ENCODE measurements around the gene TLR1. TPM values are rescaled to one million over a fixed set of nuclear protein-coding genes. Genes with fewer than 3 reads are reported as not detected.

TLR1 gene
- total and polyA plus RNA-seq, 2 donors from 2014 or later, result 1.8 to 18.0 TPM

DNA sequence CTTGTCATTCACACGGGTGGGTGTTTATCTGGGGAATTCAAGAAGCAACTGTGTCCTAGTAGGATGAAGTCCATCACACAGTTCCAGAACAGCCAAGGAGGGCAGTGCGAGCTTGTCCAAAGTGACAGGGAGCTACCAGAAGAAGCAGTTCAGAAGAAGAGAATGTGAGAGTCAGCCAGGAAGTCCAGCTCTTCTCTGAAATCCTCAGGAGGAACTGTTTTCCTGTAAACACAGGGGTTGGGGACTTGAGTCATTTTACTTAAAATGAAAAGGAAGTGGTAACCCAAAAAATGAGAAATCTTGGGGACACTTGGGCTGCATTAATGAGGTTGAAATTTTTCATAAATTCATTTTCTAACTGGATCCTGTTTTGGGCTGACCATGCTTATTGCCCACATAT is 13.6 kb downstream of the TLR1 start:
- DNase-seq, result no peak
- Histone ChIP-seq H3K9me3 (ENCODE audit: control insufficient read depth in 2 of 3, insufficient read depth in 1 of 3, low read length in 3 of 3) (no peaks in the 10 kb centered on the region), H3K4me3 (ENCODE audit: low read length in 3 of 3) (no peak overlapping the region), H3K9ac (ENCODE audit: low read length in 3 of 3) (no peak overlapping the region), H3K27ac (ENCODE audit: low read depth in 2 of 2, low read length in 2 of 2) (no peak overlapping the region), H3K36me3 (ENCODE audit: control insufficient read depth in 2 of 3, insufficient read depth in 3 of 3, low read length in 3 of 3) (no peaks in the 10 kb centered on the region), H3K4me1 (ENCODE audit: control insufficient read depth in 2 of 3, insufficient read depth in 2 of 3, low read depth in 1 of 3, low read length in 3 of 3) (no peaks in the 10 kb centered on the region), H3K27me3 (ENCODE audit: control insufficient read depth, insufficient read depth, low read length) (no peaks in the 10 kb centered on the region)
- FAIRE-seq, result no peak
- intact Hi-C loops (cut with DNase I), result no loop called here
- TF ChIP-seq, protein P1, sequence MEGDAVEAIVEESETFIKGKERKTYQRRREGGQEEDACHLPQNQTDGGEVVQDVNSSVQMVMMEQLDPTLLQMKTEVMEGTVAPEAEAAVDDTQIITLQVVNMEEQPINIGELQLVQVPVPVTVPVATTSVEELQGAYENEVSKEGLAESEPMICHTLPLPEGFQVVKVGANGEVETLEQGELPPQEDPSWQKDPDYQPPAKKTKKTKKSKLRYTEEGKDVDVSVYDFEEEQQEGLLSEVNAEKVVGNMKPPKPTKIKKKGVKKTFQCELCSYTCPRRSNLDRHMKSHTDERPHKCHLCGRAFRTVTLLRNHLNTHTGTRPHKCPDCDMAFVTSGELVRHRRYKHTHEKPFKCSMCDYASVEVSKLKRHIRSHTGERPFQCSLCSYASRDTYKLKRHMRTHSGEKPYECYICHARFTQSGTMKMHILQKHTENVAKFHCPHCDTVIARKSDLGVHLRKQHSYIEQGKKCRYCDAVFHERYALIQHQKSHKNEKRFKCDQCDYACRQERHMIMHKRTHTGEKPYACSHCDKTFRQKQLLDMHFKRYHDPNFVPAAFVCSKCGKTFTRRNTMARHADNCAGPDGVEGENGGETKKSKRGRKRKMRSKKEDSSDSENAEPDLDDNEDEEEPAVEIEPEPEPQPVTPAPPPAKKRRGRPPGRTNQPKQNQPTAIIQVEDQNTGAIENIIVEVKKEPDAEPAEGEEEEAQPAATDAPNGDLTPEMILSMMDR (IDR thresholded peaks at IDR 0.05; ENCODE audit: borderline replicate concordance, extremely low read depth, insufficient read depth), result no peak

DNA sequence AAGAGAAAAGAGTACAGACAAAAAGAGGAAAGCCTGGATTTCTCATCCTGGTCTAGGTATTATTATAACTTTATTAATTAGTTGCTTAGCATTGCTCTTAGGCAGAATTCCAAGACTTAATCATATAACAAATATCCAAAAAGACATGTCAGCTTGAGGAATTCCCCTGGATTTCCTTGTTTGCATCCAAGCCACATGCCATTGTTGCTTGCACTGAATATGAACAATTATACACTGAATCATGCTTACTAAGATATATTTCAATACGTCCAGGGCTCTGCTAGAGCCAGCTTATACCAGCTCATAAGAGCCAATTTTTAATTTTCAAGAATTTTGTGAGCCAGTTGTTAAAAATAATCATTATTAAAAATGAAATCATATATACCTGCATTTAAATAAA is 16.3 kb downstream of the TLR1 start:
- no peaks in the 10 kb centered on the region for H3K4me1 ChIP-seq (ENCODE audit: control insufficient read depth in 2 of 3, insufficient read depth in 2 of 3, low read depth in 1 of 3, low read length in 3 of 3)
- no peaks in the 10 kb centered on the region for H3K36me3 ChIP-seq (ENCODE audit: control insufficient read depth in 2 of 3, insufficient read depth in 3 of 3, low read length in 3 of 3)
- DNase-seq (no peak), FAIRE-seq (no peak)
- H3K9me3 ChIP-seq (ENCODE audit: control insufficient read depth in 2 of 3, insufficient read depth in 1 of 3, low read length in 3 of 3), result no peaks in the 10 kb centered on the region
- H3K9ac ChIP-seq (ENCODE audit: low read length in 3 of 3), result no peak overlapping the region
- H3K27ac ChIP-seq (ENCODE audit: low read depth in 2 of 2, low read length in 2 of 2), result no peak overlapping the region
- intact Hi-C loops (cut with DNase I), result no loop called here
- TF ChIP-seq, protein P1 (IDR thresholded peaks at IDR 0.05; ENCODE audit: borderline replicate concordance, extremely low read depth, insufficient read depth), result no peak
- no peaks in the 10 kb centered on the region for H3K27me3 ChIP-seq (ENCODE audit: control insufficient read depth, insufficient read depth, low read length)
- H3K4me3 ChIP-seq (ENCODE audit: low read length in 3 of 3), result no peak overlapping the region

DNA sequence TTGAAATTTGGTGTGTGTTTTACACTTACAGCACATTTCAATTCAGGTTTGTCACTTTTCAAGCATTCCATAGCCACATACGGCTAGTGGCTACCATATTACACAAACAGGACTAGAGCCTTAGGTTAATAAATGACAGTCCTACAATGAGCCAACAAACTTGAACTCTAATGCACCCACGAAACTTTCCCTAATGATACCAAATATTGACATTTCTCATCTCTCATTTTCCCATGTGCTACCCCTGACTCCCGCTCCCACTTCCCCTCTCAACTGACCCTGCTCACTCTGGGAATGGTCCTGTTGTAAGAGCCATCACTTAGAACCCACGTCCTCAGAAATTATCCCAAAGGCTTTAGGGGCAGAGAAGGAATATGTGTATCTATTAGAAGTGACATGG is 16.9 kb downstream of the TLR1 start:
- Histone ChIP-seq H3K4me1 (ENCODE audit: control insufficient read depth in 2 of 3, insufficient read depth in 2 of 3, low read depth in 1 of 3, low read length in 3 of 3) (peaks cover 0 to under 1% (median 0%) of the 10 kb centered on the region in 3 donors), H3K27me3 (ENCODE audit: control insufficient read depth, insufficient read depth, low read length) (no peaks in the 10 kb centered on the region), H3K9me3 (ENCODE audit: control insufficient read depth in 2 of 3, insufficient read depth in 1 of 3, low read length in 3 of 3) (no peaks in the 10 kb centered on the region), H3K27ac (ENCODE audit: low read depth in 2 of 2, low read length in 2 of 2) (no peak overlapping the region), H3K9ac (ENCODE audit: low read length in 3 of 3) (no peak overlapping the region), H3K4me3 (ENCODE audit: low read length in 3 of 3) (no peak overlapping the region), H3K36me3 (ENCODE audit: control insufficient read depth in 2 of 3, insufficient read depth in 3 of 3, low read length in 3 of 3) (no peaks in the 10 kb centered on the region)
- DNase-seq (no peak), FAIRE-seq (no peak)
- TF ChIP-seq, protein P1 (IDR thresholded peaks at IDR 0.05; ENCODE audit: borderline replicate concordance, extremely low read depth, insufficient read depth), result no peak
- intact Hi-C loops (cut with DNase I), result no loop called here

DNA sequence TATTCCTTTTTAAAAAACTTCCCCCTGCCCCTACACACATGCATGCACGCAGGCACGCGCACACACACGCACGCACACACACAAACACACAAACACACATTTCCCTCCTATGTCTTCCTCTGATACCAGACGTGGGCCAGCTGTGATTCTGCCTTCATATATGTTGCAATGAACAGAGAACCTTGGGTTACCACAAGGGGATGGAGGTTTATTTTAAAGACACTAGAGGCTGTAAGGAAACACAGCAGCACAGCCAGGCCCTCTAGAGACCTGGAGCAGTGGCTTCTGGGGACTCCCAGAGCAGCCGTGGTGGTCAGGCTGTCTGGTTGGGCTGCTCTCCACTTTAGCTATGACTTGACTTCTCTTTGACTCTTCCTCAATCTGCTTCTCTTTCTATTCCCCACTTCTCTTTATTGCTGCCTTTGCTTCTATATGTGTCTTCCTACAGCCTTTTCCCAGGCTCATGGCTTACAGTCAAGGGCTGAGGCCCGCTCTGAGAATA is 18.6 kb downstream of the TLR1 start:
- Histone ChIP-seq H3K4me1 (ENCODE audit: control insufficient read depth in 2 of 3, insufficient read depth in 2 of 3, low read depth in 1 of 3, low read length in 3 of 3) (peaks cover 0 to 3% (median 0%) of the 10 kb centered on the region in 3 donors), H3K9ac (ENCODE audit: low read length in 3 of 3) (no peak overlapping the region), H3K27me3 (ENCODE audit: control insufficient read depth, insufficient read depth, low read length) (no peaks in the 10 kb centered on the region), H3K4me3 (ENCODE audit: low read length in 3 of 3) (no peak overlapping the region), H3K27ac (ENCODE audit: low read depth in 2 of 2, low read length in 2 of 2) (no peak overlapping the region), H3K9me3 (ENCODE audit: control insufficient read depth in 2 of 3, insufficient read depth in 1 of 3, low read length in 3 of 3) (no peaks in the 10 kb centered on the region), H3K36me3 (ENCODE audit: control insufficient read depth in 2 of 3, insufficient read depth in 3 of 3, low read length in 3 of 3) (no peaks in the 10 kb centered on the region)
- no peak for DNase-seq
- no peak for FAIRE-seq
- TF ChIP-seq, protein P1 (IDR thresholded peaks at IDR 0.05; ENCODE audit: borderline replicate concordance, extremely low read depth, insufficient read depth), result no peak
- intact Hi-C loops (cut with DNase I), result no loop called here

Measured in kidney (tissue), 14 donors.